ENCODE measurements around the gene OLFML2A.

OLFML2A gene

DNA sequence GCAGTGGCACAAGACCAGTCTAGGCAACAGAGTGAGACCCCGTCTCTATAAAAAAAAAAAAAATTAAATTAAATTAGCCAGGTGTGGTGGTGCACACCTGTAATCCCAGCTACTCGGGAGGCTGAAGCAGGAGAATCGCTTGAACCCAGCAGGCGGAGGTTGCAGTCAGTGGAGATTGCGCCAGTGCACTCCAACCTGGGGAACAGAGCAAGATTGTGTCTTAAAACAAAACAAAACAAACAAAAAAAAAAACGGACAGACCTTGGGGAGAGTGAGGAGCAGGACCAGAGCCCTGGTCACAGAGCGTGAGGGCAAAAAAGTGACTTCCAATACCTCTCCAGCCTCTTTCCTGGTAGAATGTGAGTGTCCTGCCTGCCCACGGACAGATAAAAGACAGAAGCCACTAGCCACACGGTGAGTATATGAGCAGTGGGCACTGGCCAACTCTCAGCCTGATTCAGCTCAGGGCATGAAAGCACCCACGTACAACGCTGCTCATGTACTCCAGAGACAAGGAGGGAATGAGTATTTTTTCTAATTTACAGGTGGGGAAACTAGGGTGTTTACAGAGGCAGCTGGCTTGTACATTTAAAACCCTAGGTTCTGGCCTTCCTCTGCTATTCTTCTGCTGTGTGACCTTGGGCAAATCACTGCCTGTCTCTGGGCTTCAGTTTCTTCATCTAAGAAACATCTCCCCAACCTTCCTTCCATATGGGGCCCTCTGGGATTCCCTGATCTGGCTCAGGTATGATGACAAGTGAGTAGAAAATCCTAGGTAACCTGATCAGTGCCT lies 1.8 kb downstream of the OLFML2A start:
- DNase-seq (ENCODE audit: low spot score), result no peak

- DNase-seq (ENCODE audit: low spot score), result peak; percentile 81
These were observed 2.6 kb downstream of the OLFML2A start for GRCh38 chr9:124779368-124780059.

DNA sequence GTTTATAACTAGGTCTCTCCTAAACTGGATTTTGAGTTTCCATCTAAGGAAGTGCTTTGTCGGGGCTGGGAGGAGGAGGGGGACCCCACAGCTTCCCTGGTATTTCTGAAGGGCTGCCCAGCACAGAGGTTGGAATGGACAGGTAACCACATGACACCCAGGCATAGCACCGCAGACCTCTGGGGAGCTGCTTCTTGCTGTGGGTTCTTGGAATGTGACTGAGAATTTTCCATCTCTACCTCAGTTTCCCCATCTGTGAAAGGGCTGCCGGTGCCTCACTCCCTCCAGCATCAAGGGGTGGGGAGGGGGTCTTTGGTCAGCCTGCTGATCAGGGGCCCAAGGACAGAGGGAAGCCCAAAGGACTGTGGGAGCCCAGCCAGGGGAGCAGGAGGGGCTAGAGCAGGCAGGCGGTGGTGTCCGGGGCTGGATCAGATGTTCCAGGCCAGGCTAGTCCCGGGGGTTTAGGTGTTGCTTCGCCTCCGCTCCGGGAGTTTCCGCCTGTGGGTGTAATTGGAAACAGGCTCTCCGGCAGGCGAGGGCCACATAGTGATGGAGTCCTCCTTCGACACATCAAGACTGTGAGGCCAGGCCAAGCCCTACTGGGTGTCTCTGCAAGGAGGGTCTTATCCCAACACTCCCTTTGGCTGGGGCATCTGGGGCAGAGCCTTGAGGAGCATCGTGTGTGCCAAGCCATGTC lies 3.3 kb downstream of the OLFML2A start:
- DNase-seq (ENCODE audit: low spot score), result no peak

- no peak for DNase-seq (ENCODE audit: low spot score)
These were observed 3.8 kb downstream of the OLFML2A start for GRCh38 chr9:124780757-124781151.

DNA sequence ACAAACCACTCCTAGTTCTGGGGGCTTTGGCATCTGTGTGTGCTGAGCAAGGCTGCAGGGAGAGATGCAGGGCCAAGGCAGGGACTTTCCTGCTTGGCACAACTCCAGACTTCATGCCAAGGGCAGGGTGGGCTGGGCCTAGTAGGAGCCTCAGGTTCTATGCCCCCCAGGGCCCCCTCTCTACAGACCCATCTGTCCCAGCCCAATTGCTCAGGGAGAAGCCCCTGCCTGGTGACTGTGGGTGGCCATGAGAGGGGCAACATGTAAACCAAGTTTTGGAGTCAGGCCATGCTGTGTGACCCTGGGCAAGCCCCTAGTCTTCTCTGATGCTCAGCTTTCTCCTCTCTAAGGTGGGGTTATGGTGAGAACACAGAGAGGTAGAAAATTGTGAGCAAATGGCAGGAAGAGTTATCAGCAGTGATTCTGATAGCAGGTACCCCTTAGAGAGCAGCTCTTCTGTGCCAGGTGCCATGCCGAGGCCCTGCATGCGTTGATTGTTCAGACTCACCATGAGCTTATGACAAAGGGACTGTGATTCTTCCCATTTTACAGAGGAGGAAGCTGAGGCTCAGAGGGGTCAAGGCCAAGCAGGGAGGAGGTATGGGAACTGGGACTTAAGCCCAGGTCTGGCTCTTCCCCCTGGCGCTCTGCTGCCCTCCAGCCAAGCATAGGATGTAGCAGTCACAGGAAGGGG lies 5.2 kb downstream of the OLFML2A start:
- no peak for DNase-seq (ENCODE audit: low spot score)

DNA sequence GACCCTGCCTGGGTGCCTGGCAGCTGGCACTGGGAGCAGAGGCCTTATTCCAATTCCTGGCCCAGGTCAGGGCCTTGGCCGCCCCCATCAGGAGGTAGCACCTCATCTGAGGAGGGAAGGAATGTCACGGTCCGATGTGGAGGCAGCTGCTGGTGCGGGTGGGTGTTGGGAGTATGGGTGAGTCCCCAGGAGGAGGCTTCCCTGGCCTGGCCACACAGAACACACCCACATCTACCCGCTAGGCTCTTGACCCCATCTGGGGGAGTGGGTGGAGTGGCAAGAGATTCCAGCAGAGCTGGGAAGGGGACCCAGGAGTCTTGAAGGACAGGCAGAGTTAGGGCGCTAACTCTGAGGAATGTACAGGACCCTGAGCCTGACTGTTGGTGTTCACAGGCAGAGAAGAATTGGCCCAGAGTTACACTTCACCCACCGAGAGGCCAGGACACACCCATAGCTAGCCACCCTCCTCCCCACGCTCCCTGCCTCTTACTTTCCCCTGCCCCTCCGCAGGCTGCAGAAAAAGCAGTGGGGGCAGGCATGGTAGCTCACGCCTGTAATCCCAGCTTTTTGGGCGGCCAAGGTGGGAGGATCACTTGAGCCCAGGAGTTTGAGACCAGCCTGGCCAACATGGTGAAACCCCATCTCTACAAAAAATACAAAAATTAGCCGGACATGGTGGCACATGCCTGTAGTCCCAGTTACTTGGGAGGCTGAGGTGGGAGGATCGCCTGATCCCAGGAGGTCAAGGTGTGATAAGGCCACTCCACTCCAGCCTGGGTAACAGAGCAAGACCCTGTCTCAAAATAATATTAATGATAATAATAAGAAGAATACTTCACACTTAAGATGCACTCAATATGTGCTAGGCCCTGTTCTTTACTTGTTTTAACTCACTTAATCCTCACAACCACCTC lies 6.0 kb downstream of the OLFML2A start:
- DNase-seq (ENCODE audit: low spot score), result no peak

DNA sequence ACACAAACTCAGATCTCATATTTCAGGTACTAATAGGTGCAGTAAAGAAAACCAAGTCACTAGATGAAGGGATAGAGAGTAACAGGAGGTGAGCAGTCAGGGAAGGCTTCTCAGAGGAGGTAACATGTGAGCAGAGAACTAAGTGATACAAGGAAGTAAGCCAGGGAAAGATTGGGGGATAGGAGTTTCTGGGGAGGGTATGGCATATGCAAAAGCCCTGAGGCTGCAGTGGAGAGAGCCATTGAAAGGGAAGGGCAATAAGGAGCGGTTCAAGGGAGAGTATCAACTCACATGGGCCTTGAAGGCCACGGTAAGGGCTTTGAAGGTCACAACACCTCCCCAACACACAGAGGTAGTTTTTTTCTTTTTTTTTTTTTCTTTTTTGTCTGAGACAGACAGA lies 6.9 kb downstream of the OLFML2A start:
- no peak for DNase-seq (ENCODE audit: low spot score)

DNA sequence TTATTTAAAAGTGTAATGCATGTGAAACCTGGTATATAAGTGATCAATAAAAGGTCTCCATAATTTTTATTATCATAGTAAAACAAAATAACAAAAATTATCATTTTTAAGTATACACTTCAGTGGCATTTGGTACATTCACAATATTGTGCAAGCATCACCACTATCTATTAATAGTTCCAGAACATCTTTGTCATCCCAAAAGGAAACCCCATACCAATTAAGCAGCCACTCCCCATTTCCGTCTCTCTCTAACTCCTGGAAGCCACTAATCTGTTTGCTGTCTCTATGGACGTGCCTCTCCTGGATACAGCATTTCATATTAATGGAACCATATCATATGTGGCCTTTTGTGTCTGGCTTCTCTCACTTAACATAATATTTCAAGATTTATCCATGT lies 7.6 kb downstream of the OLFML2A start:
- peak; percentile 73 for DNase-seq (ENCODE audit: low spot score)

- no peak for DNase-seq (ENCODE audit: low spot score)
These were observed 10.1 kb downstream of the OLFML2A start for GRCh38 chr9:124786881-124787573.

DNA sequence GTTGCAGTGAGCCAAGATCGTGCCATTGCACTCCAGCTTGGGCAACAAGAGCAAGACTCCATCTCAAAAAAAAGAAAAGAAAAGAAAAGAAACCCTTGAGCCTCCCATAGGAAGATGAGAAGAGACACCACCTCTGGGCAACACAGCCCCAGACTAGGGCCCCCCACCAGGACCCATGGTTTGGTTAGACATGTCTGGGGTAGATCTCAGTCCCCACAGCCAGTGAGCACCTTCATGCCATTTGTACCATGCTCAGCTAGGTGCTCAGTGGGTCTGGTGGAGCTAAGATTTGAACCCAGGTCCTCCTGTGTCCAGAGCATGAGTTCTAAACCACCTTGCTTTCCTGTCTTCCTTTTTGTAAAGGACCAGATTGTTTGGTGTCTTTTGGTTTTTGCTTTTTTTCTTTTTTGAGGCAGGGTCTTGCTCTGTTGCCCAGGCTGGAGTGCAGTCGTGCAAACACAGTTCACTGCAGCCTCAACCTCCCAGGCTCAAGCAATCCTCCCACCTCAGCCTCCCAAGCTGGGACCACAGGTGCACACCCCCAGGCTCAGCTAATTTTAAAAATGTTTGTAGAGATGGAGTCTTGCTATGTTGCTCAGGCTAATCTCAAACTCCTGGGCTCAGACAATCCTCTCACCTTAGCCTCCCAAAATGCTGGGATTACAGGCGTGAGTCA lies 11.7 kb downstream of the OLFML2A start:
- DNase-seq (ENCODE audit: low spot score), result no peak

- no peak for DNase-seq (ENCODE audit: low spot score)
These were observed 12.6 kb downstream of the OLFML2A start for GRCh38 chr9:124789531-124789930.

DNA sequence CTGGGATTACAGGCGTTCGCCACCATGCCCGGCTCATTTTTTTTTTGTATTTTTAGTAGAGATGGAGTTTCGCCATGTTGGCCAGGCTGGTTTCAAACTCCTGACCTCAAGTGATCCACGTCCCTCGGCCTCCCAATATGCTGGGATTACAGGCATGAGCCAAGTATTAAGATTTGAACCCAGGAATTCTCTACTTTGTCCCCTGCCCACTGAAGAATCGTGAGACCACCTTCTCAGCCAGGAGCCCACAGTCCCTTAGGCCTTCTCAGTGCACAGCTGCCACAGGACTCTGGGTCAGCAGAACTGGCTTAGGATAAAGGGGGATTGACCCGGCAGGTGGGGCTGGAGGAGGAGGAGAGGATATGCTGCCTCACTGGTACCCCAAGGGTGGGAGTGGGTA lies 13.4 kb downstream of the OLFML2A start:
- no peak for DNase-seq (ENCODE audit: low spot score)

- no peak for DNase-seq (ENCODE audit: low spot score)
These were observed 14.0 kb downstream of the OLFML2A start for GRCh38 chr9:124790801-124791505.

GRCh38 chr9:124792257-124793014 lies 15.5 kb downstream of the OLFML2A start:
- no peak for DNase-seq (ENCODE audit: low spot score)

DNA sequence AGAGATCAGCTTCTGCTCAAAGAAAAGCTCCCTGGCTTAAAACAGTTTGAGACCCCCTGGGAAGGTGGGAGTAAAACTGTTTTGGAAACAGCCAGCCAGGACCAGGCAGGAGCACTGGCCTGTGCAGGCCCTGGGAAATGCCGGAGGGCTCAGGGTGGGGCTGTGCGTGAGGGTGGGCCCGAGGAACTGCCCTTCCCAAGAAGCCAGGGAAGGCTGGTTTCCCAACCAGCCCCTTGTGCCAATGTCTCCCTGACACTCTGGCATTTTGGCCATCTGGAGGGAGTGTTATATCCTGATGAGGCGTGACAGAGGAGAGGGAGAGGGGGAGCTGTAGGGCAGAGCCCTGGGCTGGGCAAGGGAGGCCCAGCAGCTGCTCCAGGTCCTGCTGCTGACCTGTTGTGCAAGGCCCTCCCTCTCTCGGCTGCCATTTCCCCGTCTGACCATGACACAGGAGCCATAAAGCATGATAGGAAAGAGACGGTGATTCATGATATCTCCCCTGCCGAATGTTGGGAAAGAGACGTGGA lies 16.1 kb downstream of the OLFML2A start:
- DNase-seq (ENCODE audit: low spot score), result no peak

- no peak for DNase-seq (ENCODE audit: low spot score)
These were observed 18.1 kb downstream of the OLFML2A start for GRCh38 chr9:124794902-124795491.

DNA sequence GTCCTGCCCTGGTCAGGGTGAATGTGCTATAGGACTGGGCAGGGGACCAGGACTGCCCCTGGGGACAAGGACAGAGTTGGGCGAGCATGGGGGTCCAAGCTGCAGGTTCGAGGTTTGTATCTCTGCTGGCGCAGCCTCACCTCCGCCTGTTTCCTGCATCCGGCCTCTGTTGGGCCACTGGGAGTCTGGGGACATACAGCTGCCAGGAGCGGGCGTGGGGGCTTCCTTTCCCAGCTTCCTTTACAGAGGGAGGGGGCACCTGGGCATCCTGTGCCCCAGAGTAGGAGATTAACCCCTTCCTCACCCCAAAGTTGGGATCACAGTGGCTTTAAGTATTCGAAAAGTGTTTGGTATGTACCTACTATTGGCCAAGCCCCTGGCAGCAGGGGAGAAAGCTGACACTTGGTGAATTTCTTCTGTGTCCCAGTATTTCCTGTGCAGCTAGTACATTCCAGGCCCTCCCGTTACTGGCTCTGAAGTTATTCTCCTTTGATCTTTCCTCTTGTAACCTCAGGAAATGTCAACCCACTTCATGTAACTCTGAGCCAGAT lies 19.0 kb downstream of the OLFML2A start:
- no peak for DNase-seq (ENCODE audit: low spot score)

Data from GM03348 (cell line).